ENCODE measurements around the gene PELI2.

The PELI2 gene

GRCh38 chr14:56194042-56194441 lies 75.8 kb downstream of the PELI2 start:
- Histone ChIP-seq H3K4ac (ENCODE audit: low read length) (no peak overlapping the region), H2BK120ac (ENCODE audit: low read depth, low read length) (no peak overlapping the region), H3K23ac (ENCODE audit: low read depth, low read length, poor library complexity) (no peak overlapping the region), H3K4me2 (ENCODE audit: insufficient read depth, low read length, poor library complexity, severe bottlenecking) (no peak overlapping the region), H3K14ac (ENCODE audit: low read length) (no peak overlapping the region), H2BK5ac (ENCODE audit: low read length) (no peak overlapping the region), H2BK12ac (ENCODE audit: low read length) (no peak overlapping the region), H3K4me1 (ENCODE audit: control insufficient read depth in 2 of 2, insufficient read depth in 1 of 2, low read depth in 1 of 2, low read length in 2 of 2) (peaks cover 6 to 14% of the 10 kb centered on the region in 2 donors), H3K36me3 (replicated peaks in 1 of 2; ENCODE audit: control insufficient read depth in 2 of 2, insufficient read depth in 2 of 2, low read length in 2 of 2) (peaks cover 0 to 2% of the 10 kb centered on the region in 2 donors), H3K9me3 (replicated peaks in 1 of 2; ENCODE audit: control insufficient read depth in 2 of 2, insufficient read depth in 1 of 2, low read depth in 1 of 2, low read length in 2 of 2) (peaks cover 0 to 3% of the 10 kb centered on the region in 2 donors), H3K27ac (replicated peaks; ENCODE audit: low read length) (no peak overlapping the region), H3K79me1 (ENCODE audit: low read depth, low read length) (peaks cover 2% of the 10 kb centered on the region), H3K27me3 (ENCODE audit: control insufficient read depth in 3 of 3, insufficient read depth in 3 of 3, low read depth in 1 of 3, low read length in 3 of 3) (no peaks in the 10 kb centered on the region), H2AK5ac (ENCODE audit: low read depth, low read length) (no peak overlapping the region), H4K91ac (ENCODE audit: low read depth, low read length, poor library complexity) (no peak overlapping the region), H2BK15ac (ENCODE audit: low read length) (no peak overlapping the region), H3K18ac (ENCODE audit: low read length) (no peak overlapping the region), H4K8ac (ENCODE audit: low read depth, low read length) (no peak overlapping the region), H2AFZ (ENCODE audit: low read length) (no peak overlapping the region), H3K9ac (ENCODE audit: low read depth, low read length, poor library complexity) (no peak overlapping the region), H3K4me3 (ENCODE audit: low read length in 2 of 2) (no peak overlapping the region)
- DNase-seq (ENCODE audit: low spot score), result no peak
- no CpG with 5 or more reads among the region's 7 CpGs for WGBS, 2 donors (ENCODE audit: extremely low coverage in 2 of 2, insufficient read length in 2 of 2, insufficient replicate concordance in 1 of 2)

DNA sequence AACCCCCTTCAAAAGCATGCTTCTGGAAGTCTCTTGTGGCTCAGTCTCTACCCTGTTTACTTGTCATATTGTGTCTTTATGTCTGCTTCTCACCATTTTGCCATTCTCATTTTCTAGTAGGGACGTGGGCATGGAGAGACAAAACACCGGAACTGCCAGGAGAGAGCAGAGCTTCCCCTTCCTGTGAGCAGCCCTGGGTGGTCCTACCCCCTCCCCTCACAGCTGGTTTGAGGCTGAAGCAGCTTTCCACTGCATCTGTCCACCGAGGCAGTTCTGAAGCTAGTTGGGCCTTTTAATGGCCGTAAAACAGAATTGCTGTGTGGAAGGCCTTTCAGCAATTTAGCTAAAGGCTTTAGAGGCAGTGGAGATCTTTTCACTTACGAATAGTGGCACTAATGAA lies 77.0 kb downstream of the PELI2 start:
- Histone ChIP-seq H2BK120ac (ENCODE audit: low read depth, low read length) (no peak overlapping the region), H3K4me3 (ENCODE audit: low read length in 2 of 2) (no peak overlapping the region), H3K9ac (ENCODE audit: low read depth, low read length, poor library complexity) (no peak overlapping the region), H3K36me3 (replicated peaks in 1 of 2; ENCODE audit: control insufficient read depth in 2 of 2, insufficient read depth in 2 of 2, low read length in 2 of 2) (peaks cover 0 to 2% of the 10 kb centered on the region in 2 donors), H2AFZ (ENCODE audit: low read length) (peak overlapping the region; percentile 51), H3K79me1 (ENCODE audit: low read depth, low read length) (peaks cover 2% of the 10 kb centered on the region), H3K4ac (ENCODE audit: low read length) (no peak overlapping the region), H3K14ac (ENCODE audit: low read length) (no peak overlapping the region), H2BK15ac (ENCODE audit: low read length) (no peak overlapping the region), H2BK5ac (ENCODE audit: low read length) (no peak overlapping the region), H3K18ac (ENCODE audit: low read length) (no peak overlapping the region), H3K27me3 (ENCODE audit: control insufficient read depth in 3 of 3, insufficient read depth in 3 of 3, low read depth in 1 of 3, low read length in 3 of 3) (no peaks in the 10 kb centered on the region), H3K4me2 (ENCODE audit: insufficient read depth, low read length, poor library complexity, severe bottlenecking) (no peak overlapping the region), H3K9me3 (replicated peaks in 1 of 2; ENCODE audit: control insufficient read depth in 2 of 2, insufficient read depth in 1 of 2, low read depth in 1 of 2, low read length in 2 of 2) (peaks cover 0 to 3% of the 10 kb centered on the region in 2 donors), H3K27ac (replicated peaks; ENCODE audit: low read length) (no peak overlapping the region), H2AK5ac (ENCODE audit: low read depth, low read length) (no peak overlapping the region), H3K4me1 (ENCODE audit: control insufficient read depth in 2 of 2, insufficient read depth in 1 of 2, low read depth in 1 of 2, low read length in 2 of 2) (peaks cover 5 to 14% of the 10 kb centered on the region in 2 donors), H4K8ac (ENCODE audit: low read depth, low read length) (no peak overlapping the region), H3K23ac (ENCODE audit: low read depth, low read length, poor library complexity) (no peak overlapping the region), H4K91ac (ENCODE audit: low read depth, low read length, poor library complexity) (no peak overlapping the region), H2BK12ac (ENCODE audit: low read length) (no peak overlapping the region)
- no peak for DNase-seq (ENCODE audit: low spot score)
- no CpG with 5 or more reads among the region's 5 CpGs for WGBS, 2 donors (ENCODE audit: extremely low coverage in 2 of 2, insufficient read length in 2 of 2, insufficient replicate concordance in 1 of 2)

- DNase-seq (ENCODE audit: low spot score), result no peak
Measured at GRCh38 chr14:56195704-56196103, 77.5 kb downstream of the PELI2 start.

DNA sequence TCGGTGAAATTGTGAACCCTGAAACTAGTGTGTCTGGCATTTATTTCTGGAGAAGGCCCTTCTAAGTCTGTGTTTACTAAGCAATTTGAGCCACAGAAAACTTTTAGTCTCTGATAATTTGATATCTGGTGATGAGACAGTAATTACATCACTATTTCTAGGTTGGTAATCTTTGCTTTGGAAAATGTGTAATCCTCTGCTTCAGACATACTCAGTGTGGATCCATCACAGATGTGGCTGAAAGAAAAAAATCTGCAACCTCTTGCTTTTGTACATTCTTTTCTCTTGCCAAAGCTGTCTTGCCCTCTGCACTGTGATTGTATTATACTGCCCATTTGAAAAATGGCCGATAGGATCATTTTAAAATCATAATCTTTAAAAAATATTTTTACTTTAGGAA lies 78.1 kb downstream of the PELI2 start:
- Histone ChIP-seq H3K4me3 (ENCODE audit: low read length in 2 of 2) (no peak overlapping the region), H3K23ac (ENCODE audit: low read depth, low read length, poor library complexity) (no peak overlapping the region), H4K91ac (ENCODE audit: low read depth, low read length, poor library complexity) (no peak overlapping the region), H3K27ac (replicated peaks; ENCODE audit: low read length) (no peak overlapping the region), H4K8ac (ENCODE audit: low read depth, low read length) (no peak overlapping the region), H3K4me2 (ENCODE audit: insufficient read depth, low read length, poor library complexity, severe bottlenecking) (no peak overlapping the region), H3K36me3 (replicated peaks in 1 of 2; ENCODE audit: control insufficient read depth in 2 of 2, insufficient read depth in 2 of 2, low read length in 2 of 2) (peaks cover 0 to 2% of the 10 kb centered on the region in 2 donors), H3K18ac (ENCODE audit: low read length) (no peak overlapping the region), H3K9ac (ENCODE audit: low read depth, low read length, poor library complexity) (no peak overlapping the region), H2BK12ac (ENCODE audit: low read length) (no peak overlapping the region), H2BK120ac (ENCODE audit: low read depth, low read length) (no peak overlapping the region), H3K79me1 (ENCODE audit: low read depth, low read length) (peaks cover 2% of the 10 kb centered on the region), H2BK15ac (ENCODE audit: low read length) (no peak overlapping the region), H3K27me3 (ENCODE audit: control insufficient read depth in 3 of 3, insufficient read depth in 3 of 3, low read depth in 1 of 3, low read length in 3 of 3) (no peaks in the 10 kb centered on the region), H3K9me3 (replicated peaks in 1 of 2; ENCODE audit: control insufficient read depth in 2 of 2, insufficient read depth in 1 of 2, low read depth in 1 of 2, low read length in 2 of 2) (peaks cover 0 to 3% of the 10 kb centered on the region in 2 donors), H3K14ac (ENCODE audit: low read length) (no peak overlapping the region), H3K4me1 (ENCODE audit: control insufficient read depth in 2 of 2, insufficient read depth in 1 of 2, low read depth in 1 of 2, low read length in 2 of 2) (peaks cover 4 to 14% of the 10 kb centered on the region in 2 donors), H3K4ac (ENCODE audit: low read length) (no peak overlapping the region), H2BK5ac (ENCODE audit: low read length) (no peak overlapping the region), H2AK5ac (ENCODE audit: low read depth, low read length) (no peak overlapping the region), H2AFZ (ENCODE audit: low read length) (no peak overlapping the region)
- WGBS, 2 donors (ENCODE audit: extremely low coverage in 2 of 2, insufficient read length in 2 of 2, insufficient replicate concordance in 1 of 2), result no CpG with 5 or more reads among the region's 2 CpGs
- DNase-seq (ENCODE audit: low spot score), result no peak

More at GRCh38 chr14:56195704-56196103, 77.5 kb downstream of the PELI2 start:
- H3K79me1 ChIP-seq (ENCODE audit: low read depth, low read length), result peaks cover 2% of the 10 kb centered on the region
- H2AK5ac ChIP-seq (ENCODE audit: low read depth, low read length), result no peak overlapping the region
- no peak overlapping the region for H3K4ac ChIP-seq (ENCODE audit: low read length)
- H3K18ac ChIP-seq (ENCODE audit: low read length), result no peak overlapping the region
- peak overlapping the region; percentile 51 for H2AFZ ChIP-seq (ENCODE audit: low read length)
- no peak overlapping the region for H3K4me2 ChIP-seq (ENCODE audit: insufficient read depth, low read length, poor library complexity, severe bottlenecking)
- no peak overlapping the region for H4K91ac ChIP-seq (ENCODE audit: low read depth, low read length, poor library complexity)
- H3K9ac ChIP-seq (ENCODE audit: low read depth, low read length, poor library complexity), result no peak overlapping the region
- peaks cover 0 to 3% of the 10 kb centered on the region in 2 donors for H3K9me3 ChIP-seq (replicated peaks in 1 of 2; ENCODE audit: control insufficient read depth in 2 of 2, insufficient read depth in 1 of 2, low read depth in 1 of 2, low read length in 2 of 2)
- no peak overlapping the region for H4K8ac ChIP-seq (ENCODE audit: low read depth, low read length)
- H3K4me1 ChIP-seq (ENCODE audit: control insufficient read depth in 2 of 2, insufficient read depth in 1 of 2, low read depth in 1 of 2, low read length in 2 of 2), result peaks cover 5 to 14% of the 10 kb centered on the region in 2 donors
- no peak overlapping the region for H3K23ac ChIP-seq (ENCODE audit: low read depth, low read length, poor library complexity)
- H3K27me3 ChIP-seq (ENCODE audit: control insufficient read depth in 3 of 3, insufficient read depth in 3 of 3, low read depth in 1 of 3, low read length in 3 of 3), result no peaks in the 10 kb centered on the region
- H2BK15ac ChIP-seq (ENCODE audit: low read length), result no peak overlapping the region
- no peak overlapping the region for H2BK120ac ChIP-seq (ENCODE audit: low read depth, low read length)
- no peak overlapping the region for H2BK5ac ChIP-seq (ENCODE audit: low read length)
- H2BK12ac ChIP-seq (ENCODE audit: low read length), result no peak overlapping the region
- H3K14ac ChIP-seq (ENCODE audit: low read length), result no peak overlapping the region
- H3K4me3 ChIP-seq (ENCODE audit: low read length in 2 of 2), result no peak overlapping the region
- no peak overlapping the region for H3K27ac ChIP-seq (replicated peaks; ENCODE audit: low read length)
- WGBS, 2 donors (ENCODE audit: extremely low coverage in 2 of 2, insufficient read length in 2 of 2, insufficient replicate concordance in 1 of 2), result no CpG with 5 or more reads among the region's 6 CpGs
- peaks cover 0 to 2% of the 10 kb centered on the region in 2 donors for H3K36me3 ChIP-seq (replicated peaks in 1 of 2; ENCODE audit: control insufficient read depth in 2 of 2, insufficient read depth in 2 of 2, low read length in 2 of 2)
